SKM-1 treated with dmso at 0.1 percent for 144 hours (cell line): ENCODE data around the gene PCDH9.
"Not testable (repeated sequence)": the region's sequence is repeated elsewhere in the genome, so short reads cannot be mapped to it uniquely, and the experiment has no call there.

Experiments
- DNase-seq: peaks from one replicate; lab custom pipeline; 2025; ENCODE audit not compliant: unreplicated experiment; lab: John Stamatoyannopoulos, UW

PCDH9 gene

DNA sequence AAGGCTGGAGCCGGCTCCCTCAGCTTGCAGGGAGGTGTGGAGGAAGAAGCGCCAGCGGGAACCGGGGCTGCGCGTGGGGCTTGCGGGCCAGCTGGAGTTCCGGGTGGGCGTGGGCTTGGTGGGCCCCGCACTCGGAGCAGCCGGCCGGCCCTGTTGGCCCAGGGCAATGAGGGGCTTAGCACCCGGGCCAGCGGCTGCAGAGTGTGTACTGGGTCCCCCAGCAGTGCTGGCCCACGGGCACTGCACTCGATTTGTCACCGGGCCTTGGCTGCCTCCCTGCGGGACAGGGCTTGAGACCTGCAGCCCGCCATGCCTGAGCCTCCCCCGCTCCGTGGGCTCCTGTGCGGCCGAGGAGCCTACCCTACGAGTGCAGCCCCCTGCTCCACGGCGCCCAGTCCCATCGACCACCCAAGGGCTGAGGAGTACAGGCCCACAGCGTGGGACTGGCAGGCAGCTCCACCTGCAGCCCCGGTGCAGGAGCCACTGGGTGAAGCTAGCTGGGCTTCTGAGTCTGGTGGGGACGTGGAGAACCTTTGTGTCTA is 608.2 kb downstream of the PCDH9 start:
- DNase-seq, result not testable (repeated sequence)

DNA sequence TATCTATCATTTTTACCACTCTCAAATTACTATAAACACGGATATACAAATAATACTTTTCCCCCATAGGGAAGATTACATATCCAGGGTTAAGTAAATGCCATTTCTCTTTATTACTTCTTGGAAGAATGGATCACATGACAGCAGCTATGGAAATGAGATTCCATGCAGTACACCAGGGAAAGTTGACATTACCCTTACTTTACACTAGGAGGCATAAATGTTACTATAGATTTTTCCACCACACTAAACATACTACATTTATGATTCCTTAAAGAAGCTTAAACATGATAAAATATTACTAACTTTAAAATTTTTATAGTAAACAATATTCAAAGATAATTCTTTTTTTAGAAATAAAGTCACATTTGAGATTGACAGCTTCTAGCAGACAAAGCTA is 611.4 kb downstream of the PCDH9 start:
- no peak for DNase-seq

DNA sequence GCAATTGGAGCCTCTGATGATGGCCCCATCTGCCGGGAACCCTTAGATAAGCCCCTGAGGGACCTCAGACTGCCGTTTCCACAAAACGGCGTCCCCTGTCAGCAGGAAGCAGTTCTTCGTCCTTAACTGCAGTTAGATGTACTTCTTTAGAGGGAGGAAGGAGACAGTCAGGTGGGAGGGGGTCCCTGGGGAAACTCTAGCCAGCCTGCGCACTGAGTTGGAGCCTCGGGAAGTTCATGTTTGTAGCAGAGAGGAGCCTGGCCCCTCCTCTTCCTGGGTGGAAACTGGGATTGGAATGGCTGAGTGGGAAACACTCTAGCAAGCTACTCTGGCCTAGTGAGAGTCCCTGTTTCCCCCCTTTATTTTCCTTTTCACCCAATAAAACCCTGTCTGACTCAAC is 612.4 kb downstream of the PCDH9 start:
- DNase-seq, result no peak

DNA sequence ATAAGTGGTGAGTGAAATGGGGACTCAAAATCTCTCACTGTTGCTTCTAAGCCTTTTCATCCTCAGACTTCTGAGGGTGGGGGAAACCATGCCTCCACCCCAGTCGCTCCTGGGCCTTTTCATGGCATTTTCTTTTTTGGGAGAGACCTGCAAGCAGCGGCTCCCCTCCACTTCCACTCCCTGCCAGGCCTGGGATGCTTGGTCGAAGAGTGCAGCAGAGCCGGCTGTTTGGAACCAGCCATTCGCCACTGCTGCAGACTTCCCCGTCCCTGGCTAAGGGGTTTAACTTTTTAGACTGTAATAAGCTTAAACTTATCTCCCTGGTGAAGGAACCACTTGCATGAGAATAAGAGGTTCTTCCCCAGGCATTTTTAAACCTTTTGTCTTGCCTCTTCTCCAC is 617.2 kb downstream of the PCDH9 start:
- no peak for DNase-seq

DNA sequence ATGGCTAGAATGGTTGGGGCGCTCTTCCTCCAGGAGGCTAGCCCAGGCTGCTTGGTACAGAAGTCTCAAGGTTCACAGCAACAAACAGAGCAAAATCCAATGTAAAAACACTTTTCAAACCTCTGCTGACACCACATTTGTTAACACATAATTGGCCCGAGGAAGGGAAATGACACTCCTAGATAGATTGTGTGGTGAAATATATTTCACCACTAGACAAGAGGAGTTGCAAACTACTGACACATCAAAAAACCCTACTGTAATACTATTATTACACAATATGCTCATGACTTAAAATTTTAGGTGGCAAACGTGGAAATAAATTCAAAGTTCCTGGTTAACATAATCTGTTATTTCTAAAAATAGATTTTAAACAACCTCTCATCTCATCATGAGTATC is 643.6 kb downstream of the PCDH9 start:
- DNase-seq, result peak; percentile 50

DNA sequence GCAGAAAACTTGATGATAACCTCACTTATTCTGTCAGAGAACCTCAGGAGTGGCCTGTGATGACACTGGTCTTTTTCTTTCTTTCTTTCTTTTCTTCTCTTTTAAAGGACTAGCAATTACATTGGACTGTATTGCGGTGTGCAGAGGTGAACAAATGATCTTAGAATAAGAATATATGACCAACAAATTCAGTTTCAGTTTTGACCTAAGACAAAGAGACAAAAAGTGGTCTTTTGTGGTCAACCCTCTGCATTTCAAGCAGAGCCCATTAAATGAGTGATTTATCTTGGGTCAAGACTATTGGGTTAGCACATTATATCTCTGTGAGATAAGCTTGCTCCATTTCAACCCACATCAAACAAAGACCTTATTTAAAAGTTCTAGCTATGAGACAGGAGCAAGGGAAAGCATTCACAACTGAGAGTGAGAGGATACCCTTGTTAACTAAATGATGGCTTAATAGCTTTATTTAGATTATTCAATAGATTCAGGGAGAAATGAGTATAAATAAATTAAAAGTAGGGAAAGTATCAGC is 644.4 kb downstream of the PCDH9 start:
- no peak for DNase-seq

DNA sequence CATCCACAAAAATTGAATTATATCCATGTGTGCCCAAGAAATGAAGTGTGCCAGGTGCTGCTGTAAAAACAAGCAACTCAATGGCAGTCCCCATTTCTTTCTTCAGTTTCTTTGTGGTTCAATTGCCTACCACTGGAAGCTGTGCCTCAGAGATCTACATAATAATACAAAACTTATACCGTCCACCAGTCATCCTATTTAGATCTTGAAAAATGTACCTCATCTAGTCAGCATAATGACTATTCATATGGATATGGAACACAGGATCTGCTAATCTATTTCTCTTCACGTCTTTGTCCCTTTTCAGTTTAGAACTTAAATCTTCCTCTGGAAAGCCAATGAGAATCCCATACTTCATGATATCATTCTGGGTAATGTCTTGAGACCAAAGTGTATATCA is 648.5 kb downstream of the PCDH9 start:
- DNase-seq, result no peak

DNA sequence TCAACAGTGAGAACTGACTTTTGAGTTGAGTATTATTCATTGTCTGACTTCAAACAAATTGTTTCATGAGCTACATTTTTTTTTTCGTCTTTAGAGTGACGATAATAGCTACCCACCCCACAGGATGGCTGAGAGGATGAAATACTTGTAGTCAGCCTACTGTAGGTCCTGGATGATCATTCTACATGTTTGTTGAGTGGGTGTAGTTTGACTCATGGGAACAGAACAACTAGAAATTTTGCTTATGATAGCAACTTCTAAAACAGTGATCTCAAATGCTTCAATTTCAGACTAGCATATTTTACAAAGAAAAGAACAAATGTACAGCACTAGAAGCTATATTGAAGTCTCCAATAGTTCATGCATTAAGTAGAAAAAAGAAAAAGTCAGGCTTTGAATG is 651.8 kb downstream of the PCDH9 start:
- DNase-seq, result no peak

DNA sequence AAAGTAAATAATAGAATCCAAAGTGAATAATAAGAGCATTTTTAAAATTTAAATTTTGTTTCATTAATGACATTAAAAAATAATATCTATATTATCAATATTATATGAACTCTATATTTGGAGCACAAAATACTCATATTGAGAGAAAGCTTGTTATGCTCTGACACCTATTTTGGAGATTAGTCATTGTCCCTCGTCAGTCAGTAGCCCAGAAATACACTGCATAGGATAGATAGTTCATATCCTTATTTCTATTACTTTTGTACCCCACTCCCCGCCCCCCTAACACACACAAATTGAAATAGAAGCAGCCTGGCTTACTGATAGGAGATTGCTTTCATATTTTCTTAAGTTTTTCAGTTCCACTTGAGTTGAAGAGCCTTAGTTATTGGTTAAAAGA is 652.8 kb downstream of the PCDH9 start:
- DNase-seq, result no peak

DNA sequence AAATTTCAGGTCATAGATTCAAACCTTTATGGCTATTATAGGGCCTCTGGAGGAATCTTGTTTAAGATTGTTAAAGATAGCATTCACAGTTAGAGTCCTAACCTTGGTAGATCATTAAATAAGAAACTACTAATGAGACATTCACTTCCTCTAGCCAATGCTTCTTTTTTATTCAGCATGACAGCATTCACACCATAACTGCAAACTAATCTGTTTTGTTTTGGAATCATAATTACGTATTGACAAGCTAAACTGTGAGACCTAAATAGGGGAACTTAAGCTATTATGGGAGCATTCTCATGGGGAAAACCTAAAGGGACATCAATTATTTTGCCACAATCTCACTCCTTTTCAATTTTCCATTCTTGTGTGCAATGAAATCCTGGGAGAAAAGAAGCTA is 653.8 kb downstream of the PCDH9 start:
- DNase-seq, result no peak

DNA sequence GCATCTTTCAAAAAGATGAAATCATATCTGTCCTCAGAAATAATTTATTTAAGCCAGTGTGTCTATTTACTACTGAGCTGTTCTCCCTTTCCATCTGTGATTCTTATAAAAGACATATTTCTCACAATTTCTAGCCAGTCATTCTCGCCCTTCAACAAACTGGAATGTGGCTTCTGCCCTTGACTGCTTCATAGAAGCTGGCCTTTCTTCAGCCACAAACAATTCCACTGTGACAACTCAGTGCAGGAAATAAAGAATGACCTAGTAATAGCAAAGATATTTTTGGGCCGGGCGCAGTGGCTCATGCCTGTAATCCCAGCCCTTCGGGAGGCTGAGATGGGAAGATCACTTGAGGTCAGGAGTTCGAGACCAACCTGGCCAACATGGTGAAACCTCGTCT is 655.5 kb downstream of the PCDH9 start:
- no peak for DNase-seq

DNA sequence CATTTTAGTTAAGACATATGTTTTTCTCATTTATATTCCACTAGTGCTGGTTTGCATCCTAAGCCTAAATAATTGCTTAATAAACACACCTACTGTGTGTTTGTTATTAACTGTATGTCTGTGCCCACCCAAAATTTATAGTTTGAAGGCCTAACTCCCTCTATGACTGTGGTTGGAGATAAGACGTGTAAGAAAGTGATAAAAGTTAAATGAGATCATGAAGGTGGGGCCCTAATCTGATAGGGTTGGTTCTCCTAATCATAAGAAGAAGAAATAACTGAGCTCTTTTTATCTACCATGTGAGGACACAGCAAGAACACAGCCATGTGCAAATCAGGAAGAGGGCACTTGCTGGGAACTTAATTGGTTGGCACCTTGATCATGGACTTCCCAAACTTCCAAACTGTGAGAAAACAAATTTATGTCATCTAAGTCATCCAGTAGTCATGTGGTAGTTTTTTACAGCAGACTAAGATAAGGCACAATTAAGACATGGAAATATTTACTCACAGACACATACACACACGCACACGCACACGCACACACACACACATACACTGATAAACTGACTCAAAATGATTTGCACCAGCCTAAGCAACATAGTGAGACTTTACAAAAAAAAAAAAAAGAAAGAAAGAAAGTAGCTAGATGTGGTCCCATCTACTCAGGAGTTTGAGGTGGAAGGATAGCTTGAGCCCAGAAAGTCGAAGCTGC is 662.1 kb downstream of the PCDH9 start:
- DNase-seq, result no peak

DNA sequence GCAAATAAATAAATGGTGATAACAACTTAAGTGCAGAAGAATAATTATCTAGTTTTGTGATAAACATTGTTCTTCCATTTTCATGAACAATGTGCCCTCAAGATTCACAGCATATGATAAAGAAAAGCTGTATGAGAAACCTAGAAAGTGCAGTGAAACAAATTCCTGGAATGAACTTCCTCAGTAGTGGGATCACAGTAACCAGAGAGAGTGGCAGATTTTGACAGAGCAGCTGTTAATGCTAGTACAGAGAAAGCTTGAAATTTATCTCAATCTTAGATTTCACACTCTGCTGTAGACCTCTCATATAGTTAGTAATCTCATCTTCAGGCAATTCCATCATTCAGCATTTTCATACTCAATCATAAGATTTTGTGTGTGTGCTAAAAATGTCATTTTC is 664.9 kb downstream of the PCDH9 start:
- DNase-seq, result no peak

DNA sequence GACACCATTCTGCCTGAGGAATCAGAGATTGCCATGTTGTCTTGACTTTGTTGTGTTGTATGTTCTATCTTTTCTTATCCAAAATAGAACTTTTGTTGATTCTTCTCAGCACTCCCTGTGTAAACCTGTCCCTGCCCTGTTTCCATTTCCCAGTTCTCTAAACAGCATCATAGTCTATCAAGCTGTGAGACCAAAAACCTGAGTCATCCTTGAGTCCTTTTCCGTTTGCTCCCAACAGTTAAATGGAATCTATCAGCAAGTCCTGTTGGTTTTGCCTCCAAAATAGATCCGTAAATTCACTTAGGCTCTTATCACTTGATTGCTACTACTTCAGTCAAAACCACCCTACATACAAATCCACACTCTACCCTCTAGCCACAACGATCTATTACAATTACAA is 667.1 kb downstream of the PCDH9 start:
- DNase-seq, result no peak

DNA sequence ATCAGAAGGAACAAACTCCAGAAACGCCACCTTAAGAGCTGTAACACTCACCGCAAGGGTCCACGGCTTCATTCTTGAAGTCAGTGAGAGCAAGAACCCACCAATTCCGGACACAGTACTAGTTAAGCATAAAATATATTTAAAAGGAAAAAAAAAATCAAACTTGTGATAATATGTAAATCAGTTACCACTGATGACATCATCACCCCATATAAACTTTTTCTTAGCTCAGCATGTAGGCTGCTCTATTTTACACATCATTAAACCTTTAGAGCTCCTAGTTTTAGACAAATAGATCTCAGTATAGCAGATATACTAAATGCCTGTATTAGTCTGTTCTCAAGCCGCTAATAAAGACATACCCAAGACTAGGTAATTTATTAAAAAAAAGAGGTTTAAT is 668.1 kb downstream of the PCDH9 start:
- DNase-seq, result no peak

DNA sequence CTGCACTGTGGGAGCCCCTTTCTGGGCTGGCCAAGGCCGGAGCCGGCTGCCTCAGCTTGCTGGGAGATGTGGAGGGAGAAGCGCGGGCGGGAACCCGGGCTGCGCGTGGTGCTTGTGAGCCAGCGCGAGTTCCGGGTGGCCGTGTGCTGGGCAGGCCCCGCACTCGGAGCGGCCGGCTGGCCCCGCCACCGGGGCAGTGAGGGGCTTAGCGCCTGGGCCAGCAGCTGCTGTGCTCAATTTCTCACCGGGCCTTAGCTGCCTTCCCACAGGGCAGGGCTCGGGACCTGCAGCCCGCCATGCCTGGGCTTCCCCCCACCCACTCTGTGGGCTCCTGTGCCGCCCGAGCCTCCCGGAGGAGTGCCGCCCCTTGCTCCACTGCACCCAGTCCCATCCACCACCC is 669.1 kb downstream of the PCDH9 start:
- no peak for DNase-seq

DNA sequence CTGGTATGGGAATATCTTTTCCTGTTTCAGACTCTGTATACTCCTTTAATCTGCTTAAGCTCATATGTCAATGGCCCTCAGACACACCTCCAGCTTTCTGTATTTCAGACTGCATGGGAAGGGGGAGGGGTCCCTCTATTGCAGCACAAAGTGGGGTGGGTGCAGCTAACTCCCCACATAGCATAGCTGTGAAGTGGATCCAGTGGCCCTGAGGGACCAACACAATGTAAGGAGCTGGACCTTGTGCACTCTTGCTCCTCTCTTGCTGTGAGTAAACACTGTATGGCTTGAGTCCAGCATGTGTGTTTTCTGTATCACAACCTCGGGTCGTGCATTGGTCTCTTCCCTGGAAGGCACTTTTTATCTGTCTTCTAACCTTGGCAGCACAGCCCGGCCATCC is 669.9 kb downstream of the PCDH9 start:
- no peak for DNase-seq

DNA sequence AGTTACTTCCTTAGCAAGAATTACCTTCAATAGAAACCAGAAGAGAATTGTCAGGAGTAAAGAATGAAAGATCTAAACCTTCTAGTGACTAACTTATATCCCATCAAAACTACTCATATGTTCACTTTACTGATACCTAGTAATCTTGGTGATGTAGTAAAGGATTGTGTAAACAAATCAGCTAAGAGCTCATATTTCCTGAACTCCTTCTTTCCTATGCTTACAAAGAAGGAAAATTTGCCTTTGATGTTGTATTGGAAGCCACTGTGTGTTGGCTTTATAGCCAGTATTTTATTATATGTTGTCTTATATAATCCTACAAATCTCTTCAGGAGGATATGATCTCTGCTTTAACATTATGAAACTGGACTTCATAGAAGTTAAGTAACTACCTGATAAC is 671.0 kb downstream of the PCDH9 start:
- no peak for DNase-seq

DNA sequence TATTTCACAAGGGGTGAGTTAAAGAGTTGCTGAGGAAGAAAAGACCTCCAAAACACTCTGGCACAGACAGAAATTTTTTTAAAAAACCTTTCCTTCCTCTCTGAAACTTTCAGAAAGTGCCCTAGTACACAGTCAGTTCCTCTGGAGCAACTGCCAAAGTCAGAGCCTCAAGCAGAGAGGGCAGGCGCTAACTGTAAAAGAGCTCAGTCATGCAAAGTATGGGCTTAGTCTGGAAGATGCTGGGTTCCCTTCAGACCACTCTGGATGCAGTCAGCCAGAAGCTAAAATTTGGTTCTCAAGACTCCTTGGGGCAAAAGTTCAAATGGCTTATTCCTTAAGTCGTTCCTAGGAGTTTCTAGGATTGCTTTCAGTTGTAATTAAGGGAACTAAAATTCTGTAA is 671.6 kb downstream of the PCDH9 start:
- no peak for DNase-seq

DNA sequence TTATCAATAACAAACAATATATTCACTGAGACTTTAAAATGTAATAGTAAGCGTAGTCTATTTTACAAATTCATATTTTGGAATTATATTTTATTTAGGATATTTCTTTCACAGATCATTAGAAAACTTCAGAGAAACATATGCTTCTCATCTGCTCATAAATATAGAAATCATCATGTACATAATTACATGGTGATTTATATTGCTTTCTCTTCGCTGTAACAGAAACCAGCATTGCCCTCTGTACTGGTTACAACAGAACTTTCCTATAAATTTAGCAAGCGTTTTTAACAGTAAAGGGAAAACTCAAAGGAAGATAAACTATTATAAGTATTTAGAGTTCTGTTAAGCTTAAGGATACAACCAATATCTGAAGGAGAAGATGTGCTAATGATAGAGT is 672.8 kb downstream of the PCDH9 start:
- no peak for DNase-seq

DNA sequence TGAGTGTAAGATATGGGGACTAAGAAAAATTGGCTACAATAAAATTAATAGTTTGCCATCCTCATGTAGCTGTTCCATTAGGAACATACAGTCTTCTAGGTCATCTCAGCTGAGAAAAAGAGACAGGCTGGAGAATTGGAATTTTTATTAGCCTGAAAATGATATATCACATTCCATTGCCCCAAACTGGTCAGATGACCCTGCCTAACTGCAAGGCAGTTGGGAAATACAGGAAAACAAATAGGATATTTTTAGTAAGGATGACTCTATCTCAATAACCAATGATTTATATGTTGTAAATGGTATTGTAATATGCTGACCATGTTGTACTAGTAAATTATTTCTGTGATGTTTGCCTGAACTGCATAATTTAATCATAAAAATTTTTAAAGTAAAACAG is 673.8 kb downstream of the PCDH9 start:
- DNase-seq, result no peak

DNA sequence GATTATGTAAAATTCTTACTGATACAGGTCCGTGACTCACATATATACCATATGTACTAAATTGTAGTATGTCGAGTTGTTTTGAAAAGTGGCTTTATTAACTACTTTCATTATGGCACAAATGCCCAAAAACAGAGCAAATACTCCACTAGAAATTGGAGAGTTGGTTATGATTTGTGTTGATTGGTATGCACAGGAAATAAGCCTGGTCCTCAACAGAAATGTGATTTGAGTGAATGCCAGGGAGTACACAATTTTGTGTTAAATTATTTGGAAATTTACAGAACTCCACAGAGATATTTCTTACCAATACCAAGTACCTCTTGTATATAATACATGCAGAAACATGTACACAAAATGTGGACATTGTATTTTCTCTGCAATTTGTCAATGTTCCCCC is 676.7 kb downstream of the PCDH9 start:
- DNase-seq, result no peak

DNA sequence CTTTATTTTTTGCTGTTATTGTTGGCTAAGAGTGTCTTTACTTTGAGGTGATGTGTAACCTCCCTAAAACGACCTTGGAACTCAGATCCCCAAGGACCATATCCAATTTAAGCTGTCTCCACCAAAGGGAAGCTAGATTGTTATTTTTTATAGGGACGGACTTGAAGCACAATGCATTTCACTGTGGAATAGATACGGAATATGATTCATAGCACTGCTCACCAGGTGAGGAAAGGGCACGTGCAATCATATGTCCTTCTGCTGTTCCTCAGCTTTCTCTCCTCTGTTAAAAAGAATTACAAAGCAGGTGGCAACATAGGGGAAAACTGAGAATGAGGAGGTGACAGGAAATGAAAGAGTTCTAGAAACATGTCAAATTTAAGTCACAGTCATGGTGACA is 679.0 kb downstream of the PCDH9 start:
- DNase-seq, result no peak
